Activated CD4-positive, alpha-beta T cell treated with anti-CD3 and anti-CD28 coated beads for 1 hour (primary cell): ENCODE results near the gene TXNL4A.
"Not testable (repeated sequence)": the region's sequence is repeated elsewhere in the genome, so short reads cannot be mapped to it uniquely, and the experiment has no call there.

Experiments used
- DNase-seq: peaks from one replicate; pipeline ENCODE4 v3.0.0-alpha.2; 2020

Gene TXNL4A

DNA sequence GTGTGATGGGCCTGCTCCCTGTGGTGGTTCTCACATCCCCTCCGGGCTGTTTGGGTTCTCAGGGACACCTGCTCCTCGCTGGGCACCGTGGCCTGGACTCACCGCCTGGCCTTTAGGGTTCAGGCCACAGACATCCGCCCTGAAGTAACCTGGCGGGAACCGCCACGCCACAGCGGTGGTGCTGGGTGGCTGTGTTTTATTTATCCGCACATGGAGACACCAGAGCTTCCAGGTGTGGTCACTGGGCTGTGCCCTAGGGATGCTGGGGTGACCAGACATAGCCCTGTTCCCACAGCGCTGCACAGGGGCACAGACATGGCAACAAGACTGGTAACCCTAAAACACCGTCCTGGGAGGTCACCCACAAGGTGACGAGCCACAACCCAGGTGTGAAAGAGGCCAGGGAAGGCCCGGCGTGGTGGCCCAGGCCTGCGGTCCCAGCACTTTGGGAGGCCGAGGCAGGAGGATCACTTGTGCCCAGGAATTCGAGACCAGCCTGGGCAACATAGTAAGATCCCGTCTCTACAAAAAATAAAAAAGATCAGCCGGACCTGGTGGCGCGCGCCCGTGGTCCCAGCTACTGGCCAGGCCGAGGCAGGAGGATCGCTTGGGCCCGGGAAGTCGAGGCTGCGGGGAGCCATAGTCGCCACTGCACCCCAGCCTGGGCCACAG, 24.6 kb downstream of the TXNL4A start:
- no peak for DNase-seq

DNA sequence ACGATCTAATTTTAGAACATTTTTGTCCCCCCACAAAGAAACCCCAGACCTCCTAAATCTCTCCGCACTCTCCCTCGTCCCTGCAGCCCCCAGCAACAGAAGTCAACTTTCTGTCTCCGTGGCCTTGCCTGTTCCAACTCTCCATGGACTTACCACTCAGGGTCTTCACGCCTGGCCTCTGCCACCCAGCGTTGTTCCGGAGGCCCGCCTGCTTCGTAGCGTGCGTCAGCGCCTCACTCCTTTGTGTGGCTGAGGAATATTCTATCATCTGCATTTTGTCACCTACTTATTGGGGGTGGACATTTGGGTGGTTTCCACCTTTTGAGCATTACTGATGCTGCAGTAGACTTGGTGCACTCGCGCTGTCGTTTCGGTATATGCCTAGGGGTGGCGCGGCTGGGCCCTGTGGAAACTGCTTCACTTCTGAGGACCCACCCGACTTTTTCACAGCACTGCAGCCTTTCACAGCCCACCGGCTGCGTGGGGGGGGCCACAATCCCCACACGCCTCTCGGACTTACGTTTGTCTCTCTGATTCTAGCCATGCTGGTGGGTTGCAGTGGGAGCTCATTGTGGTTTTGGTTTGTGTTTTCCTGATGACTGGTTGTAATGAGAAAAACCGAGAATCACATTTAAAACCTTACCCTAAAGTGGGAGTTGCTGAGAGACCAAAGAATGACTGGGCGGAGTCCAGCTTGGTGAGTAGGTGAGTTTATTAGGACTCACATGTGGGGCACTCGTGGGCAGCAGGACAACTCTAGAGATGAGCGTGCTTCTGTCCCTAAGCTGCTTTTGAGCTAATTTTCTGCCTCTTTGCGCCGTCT, 25.3 kb downstream of the TXNL4A start:
- DNase-seq, result no peak

- no peak for DNase-seq
Observed at GRCh38 chr18:79962311-79962710, 26.1 kb downstream of the TXNL4A start.

DNA sequence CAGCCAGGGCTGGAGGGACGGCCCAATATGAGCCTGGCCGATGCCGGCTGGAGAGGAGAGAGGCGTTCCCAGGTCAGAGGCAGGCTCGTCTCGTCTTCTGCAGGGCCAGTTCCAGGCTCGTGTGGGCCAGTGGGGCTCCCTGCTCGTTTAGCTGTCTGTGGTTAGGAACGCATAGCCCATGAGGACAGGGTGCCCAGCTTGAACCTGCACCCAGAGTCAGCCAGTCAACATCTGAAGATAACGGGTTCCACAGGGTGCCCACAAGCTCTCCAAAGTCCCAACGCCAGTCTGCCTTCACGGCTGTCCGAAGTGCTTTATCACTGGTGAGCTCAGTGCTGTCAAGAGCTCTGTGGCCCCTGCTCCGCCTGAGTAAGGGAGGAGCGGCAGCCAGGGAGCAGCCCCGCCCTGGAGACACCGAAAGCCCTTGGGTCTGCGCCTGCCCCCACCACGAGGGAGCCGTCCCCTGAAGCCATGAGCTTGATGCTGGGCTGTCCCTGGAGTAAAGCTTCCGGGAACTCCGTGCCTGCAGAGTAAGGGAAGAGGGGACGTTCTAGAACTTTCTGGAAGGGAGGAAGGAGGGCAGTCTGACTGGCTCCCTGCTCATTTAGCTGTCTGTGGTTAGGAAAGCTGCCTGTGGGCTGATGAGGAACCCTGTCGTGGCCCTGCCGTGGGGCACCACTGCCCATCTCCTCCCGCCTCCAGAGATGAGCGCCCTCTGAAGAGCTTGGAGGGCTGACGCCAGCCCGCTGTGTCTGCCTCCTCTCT, 26.7 kb downstream of the TXNL4A start:
- DNase-seq, result no peak

GRCh38 chr18:79960921-79961526, 27.3 kb downstream of the TXNL4A start:
- DNase-seq, result no peak

- not testable (repeated sequence) for DNase-seq
Observed at GRCh38 chr18:79960161-79960801, 28.1 kb downstream of the TXNL4A start.

GRCh38 chr18:79958981-79959380, 29.4 kb downstream of the TXNL4A start:
- no peak for DNase-seq

DNA sequence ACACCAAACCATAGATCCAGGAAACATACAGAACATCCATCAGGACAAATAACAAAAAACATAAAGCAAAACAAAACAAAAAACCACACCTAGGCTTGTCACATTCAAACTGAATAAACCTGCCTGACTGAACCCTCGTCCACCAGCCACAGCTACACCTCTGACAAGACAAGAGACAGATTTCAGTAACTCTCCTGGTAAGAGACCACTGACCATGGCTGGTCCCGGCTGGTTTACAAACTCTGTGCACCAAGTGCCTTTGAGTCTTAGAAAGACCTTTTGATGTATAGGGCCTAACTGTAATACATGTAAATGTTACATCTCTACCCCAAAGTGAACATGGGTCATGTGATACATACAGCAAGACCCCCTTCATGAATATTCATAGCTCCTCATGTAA, 32.1 kb downstream of the TXNL4A start:
- DNase-seq, result no peak

DNA sequence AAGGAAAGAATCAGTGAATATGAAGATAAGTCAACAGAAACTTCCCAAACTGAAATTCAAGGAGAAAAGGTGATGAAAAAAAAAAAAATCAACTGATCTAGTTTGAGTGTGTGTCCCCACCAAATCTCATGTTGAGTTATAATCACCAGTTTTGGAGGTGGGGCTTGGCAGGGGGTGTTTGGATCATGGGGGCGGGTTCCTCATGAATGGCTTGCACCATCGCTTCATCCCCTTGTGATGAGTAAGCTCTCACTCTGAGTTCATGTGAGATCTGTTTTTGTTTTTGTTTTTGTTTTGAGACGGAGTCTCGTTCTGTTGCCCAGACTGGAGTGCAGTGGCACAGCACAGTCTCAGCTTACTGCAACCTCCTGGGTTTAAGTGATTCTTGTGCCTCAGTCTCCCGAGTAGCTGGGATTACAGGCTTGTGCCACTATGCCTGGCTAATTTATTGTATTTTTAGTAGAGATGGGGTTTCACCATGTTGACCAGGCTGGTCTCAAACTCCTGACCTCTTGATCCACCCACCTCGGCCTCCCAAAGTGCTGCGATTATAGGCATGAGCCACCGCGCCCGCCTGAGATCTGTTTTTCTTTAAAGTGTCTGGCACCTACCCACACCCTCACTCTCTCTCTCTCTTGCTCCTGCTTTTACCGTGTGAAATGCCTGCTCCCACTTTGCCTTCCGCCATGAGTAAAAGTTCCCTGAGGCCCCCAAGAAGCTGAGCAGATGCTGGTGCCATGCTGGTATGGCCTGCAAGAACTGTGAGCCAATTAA, 32.9 kb downstream of the TXNL4A start:
- no peak for DNase-seq

DNA sequence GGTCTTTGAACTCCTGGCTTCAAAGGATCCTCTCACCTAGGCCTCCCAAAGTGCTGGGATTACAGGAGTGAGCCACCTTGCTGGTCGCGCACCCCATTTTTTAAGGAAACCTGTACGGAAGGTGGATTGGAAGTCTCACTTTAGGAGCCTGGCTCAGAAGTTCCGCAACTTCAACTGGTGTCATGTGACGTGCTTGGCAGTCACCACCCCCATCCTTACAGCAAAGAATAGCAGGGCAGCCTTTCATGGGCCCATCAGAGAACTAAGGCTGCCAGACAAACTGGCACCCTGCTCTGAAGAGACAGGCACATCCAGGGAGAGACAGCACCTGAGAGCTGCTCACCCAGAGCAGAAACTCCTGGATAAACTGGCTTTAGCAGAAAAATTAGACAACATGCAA, 33.6 kb downstream of the TXNL4A start:
- DNase-seq, result no peak

DNA sequence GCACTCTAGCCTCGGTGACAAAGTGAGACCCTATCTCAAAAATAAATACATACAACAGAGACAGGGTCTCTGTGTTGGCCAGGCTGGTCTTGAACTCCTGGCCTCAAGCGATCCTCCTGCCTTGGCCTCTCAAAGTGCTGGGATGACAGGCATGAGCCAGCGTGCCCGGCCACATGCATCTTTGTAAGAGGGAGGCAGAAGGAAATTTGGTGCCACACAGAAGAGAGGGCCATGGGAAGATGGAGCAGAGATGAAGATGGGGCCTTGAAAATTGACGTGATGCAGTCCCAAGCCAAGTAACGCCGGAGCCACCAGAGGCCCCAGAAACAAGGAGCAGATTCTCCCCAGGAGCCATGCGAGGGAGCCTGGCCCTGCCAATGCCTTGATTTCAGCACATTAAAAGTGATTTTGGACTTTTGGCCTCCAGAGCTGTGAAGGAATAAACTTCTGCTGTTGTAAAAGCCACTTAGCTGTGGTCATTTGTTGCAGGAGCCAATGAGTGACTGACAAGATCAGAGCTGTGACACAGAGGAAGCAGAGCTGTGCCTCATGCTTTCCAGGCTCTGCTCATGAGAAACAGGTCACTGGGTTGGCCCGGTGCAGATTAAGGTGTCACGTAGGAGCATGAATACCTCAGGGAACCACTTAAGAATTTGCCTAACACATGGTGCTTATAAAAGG, 34.3 kb downstream of the TXNL4A start:
- no peak for DNase-seq

- DNase-seq, result no peak
Observed at GRCh38 chr18:79952996-79953559, 35.3 kb downstream of the TXNL4A start.

DNA sequence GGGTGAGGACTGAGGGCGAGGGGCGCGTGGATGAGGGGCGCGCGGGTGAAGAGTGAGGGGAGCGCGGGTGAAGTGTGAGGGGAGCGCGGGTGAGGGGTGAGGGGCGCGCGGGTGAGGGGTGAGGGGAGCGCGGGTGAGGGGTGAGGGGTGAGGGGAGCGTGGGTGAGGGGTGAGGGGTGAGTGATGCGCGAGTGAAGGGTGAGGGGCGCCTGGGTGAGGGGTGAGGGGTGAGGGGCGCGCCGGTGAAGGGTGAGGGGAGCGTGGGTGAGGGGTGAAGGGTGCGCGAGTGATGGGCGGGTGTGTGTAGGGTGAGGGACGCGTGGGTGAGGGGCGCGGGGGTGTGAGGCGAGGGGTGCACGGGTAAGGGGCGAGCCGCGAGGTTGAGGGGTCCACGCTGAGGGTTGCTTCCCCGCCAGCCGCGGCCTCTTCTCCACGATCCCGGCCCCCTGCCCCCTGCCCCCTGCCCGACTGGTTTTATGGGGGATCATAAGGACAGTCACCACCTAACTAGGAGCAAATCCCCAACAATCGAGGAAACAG, 35.8 kb downstream of the TXNL4A start:
- no peak for DNase-seq

DNA sequence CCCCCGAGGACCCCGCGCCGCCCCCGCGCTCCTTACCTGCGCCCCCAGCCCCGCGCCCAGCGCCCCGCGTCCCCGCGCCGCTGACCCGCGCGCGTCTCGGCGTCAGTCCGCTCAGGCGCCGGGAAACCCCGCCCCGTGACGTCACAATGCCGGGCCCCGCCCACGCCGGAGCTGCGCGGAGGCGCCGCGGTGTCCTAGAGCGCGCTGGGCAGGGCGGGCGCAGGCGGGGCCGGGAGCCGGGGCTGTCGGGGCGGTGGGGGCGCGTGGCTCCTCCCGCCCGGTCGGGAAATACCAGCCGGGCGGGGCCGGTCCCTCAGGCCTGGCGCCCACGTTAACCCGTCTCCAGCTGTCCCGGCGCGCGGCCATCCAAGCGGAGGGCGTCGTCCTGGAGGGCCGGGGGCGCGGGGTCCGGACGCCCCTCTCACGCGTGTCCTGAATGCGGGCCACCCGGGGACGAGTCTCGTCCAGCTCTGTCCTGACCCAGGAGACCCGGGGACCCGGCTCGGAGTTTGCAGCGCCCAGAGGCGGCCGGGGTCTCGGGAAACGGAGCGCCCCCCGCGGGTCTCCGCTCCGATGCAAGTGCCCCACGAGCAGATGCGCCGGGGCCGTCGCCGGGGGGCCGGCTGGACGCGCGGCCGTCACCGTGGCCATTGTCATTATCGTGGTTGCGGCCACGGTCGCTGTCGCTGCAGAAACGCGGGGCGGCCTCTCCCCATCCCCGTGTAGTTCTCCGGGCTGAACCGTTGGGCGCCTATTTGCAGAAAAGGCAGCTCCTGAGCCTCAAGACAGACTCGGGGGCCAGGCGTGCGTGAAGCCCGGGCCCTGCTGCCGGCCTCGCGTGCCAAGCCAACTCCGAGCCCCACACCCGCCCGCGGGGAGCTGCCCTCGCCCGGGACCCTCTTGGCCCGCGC, 36.6 kb downstream of the TXNL4A start, which contains the start of gene SLC66A2:
Gene SLC66A2 (minus strand): TSS at position 109 of the 911 bp plus-strand sequence. CDS start 727 bp downstream, outside the sequence.
- DNase-seq, result peak; percentile 91

- no peak for DNase-seq
Observed at GRCh38 chr18:79950515-79951341, 37.6 kb downstream of the TXNL4A start.

DNA sequence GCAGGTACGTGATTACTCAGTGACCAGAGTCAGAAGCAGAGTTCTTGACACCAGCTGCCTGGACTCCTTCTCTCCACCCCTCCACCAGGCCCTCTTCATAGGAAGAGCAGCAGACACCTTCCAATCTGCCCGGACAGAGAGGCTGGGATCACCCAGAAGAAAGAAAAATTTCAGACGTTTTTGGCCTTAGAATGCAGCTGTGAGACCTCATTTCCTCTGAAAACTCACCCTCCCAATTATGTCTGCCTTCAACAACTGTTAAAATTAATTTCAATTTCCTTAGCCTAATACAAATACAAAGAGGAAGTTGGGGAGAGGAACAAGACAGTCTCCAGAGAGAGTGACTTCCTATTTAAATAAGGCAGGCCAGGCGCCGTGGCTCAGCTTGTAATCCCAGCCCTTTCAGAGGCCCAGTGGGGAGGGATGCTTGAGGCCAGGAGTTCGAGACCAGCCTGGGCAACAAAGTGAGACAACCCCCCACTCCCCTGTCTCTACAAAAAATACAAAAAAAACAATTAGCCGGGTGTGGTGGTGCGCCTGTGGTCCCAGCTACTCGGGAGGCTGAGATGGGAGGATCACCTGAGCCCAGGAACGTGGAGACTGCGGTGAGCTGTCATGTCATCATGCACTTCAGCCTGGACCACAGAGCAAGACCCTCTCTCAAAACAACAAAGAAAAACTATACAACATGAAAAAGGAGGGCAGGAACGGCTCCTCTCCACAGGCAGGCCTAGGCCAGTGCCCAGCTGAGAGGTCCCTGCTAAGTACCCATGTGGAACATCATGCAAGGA, 38.5 kb downstream of the TXNL4A start:
- DNase-seq, result no peak

DNA sequence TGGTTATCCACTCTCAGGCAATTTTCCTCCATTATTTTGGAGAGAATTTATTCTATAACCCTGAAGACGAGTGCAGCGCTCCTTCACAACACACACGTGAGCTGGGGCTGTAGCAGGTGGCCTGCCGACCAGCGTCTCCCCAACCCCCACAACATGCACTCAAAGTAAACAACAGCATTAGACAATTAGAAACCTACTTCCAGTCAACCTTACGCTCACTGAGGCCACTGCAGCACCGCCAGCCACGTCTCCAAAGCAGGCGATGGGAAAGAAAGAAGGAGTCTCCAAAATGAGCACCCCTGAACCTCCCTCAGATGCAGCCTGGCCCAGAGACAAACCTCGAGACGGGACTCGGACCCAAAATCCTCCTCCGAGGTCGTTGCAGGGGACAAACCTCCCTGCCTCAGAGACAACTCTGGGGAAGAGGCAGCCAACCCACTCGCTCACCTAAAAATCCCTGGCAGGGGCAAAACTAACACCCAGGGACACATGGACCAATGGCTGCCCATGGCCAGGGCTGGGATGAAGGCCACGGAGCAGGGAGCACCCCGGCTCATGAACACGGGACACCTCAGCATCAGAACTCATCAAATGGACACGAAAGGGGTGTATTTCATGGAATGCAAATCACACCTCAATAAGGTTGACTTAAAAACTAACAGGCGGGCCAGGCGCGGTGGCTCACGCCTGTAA, 39.5 kb downstream of the TXNL4A start:
- no peak for DNase-seq
